Measurements from ENCODE around the gene RPL31.

RPL31 gene

DNA sequence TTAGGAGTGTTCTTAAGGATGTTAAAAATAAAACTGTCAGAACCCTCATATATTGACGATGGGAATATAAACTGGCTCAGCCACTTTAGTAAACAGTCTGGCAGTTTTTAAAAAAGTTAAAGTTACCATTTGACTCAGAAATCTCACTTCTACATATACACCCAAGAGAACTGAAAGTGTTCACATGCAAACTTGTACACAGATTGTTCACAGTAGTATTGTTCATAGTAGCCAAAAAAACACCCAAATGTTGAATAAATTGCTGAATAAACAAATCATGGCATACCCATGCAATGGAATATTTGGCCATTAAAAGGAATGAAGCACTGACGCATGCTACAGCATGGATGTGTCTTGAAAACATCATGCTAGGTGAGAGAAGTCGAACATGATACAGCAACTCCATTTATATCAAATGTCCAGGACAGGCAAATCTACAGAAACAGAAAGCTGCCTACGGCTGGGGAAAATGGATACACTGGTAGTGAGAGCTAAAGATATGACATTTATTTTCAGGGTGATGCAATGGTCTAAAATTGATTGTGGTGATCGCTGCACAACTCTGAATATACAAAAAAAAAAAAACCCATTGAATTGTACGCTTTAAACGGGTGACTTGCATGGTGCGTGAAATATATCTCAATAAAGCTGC is 10.1 kb downstream of the RPL31 start:
- peaks cover 10% of the 10 kb centered on the region for H3K36me3 ChIP-seq (ENCODE audit: control insufficient read depth, insufficient read depth, low read length)
- TF ChIP-seq, protein P1, sequence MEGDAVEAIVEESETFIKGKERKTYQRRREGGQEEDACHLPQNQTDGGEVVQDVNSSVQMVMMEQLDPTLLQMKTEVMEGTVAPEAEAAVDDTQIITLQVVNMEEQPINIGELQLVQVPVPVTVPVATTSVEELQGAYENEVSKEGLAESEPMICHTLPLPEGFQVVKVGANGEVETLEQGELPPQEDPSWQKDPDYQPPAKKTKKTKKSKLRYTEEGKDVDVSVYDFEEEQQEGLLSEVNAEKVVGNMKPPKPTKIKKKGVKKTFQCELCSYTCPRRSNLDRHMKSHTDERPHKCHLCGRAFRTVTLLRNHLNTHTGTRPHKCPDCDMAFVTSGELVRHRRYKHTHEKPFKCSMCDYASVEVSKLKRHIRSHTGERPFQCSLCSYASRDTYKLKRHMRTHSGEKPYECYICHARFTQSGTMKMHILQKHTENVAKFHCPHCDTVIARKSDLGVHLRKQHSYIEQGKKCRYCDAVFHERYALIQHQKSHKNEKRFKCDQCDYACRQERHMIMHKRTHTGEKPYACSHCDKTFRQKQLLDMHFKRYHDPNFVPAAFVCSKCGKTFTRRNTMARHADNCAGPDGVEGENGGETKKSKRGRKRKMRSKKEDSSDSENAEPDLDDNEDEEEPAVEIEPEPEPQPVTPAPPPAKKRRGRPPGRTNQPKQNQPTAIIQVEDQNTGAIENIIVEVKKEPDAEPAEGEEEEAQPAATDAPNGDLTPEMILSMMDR (IDR thresholded peaks at IDR 0.05; ENCODE audit: insufficient read depth, low read length, poor library complexity, severe bottlenecking), result no peak
- no peaks in the 10 kb centered on the region for H3K27me3 ChIP-seq (replicated peaks; ENCODE audit: control insufficient read depth, insufficient read depth, low read length)
- H3K4me3 ChIP-seq (replicated peaks; ENCODE audit: low read depth, low read length), result no peak overlapping the region
- peak; percentile 54 for DNase-seq (ENCODE audit: extremely low read depth, insufficient read length)

DNA sequence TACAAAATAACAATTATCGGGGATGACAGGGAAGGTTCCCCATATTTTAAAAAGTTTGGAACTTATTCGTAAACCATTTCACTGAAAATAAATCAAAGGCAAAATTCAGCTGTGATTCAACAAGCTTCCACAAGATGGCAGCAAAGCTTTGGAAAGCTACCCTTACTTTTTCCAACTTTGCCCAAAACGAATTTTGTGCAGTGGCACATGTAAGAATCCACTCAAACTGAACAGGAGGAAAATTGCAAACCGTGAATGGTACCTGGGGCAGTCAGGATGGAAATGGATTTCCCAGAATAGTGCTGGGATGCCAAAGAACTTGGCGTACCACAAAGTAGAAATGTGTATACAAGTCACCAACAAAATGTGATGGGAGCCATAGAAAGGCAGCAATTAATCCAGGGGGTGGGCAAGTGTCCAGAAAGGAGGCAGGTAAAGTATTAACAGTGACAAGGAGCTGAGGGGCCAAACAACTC is 10.7 kb downstream of the RPL31 start:
- Histone ChIP-seq H3K4me3 (replicated peaks; ENCODE audit: low read depth, low read length) (no peak overlapping the region), H3K27me3 (replicated peaks; ENCODE audit: control insufficient read depth, insufficient read depth, low read length) (no peaks in the 10 kb centered on the region), H3K36me3 (ENCODE audit: control insufficient read depth, insufficient read depth, low read length) (peaks cover 6% of the 10 kb centered on the region)
- TF ChIP-seq, protein P1 (IDR thresholded peaks at IDR 0.05; ENCODE audit: insufficient read depth, low read length, poor library complexity, severe bottlenecking), result peak; percentile 53
- DNase-seq (ENCODE audit: extremely low read depth, insufficient read length), result no peak

DNA sequence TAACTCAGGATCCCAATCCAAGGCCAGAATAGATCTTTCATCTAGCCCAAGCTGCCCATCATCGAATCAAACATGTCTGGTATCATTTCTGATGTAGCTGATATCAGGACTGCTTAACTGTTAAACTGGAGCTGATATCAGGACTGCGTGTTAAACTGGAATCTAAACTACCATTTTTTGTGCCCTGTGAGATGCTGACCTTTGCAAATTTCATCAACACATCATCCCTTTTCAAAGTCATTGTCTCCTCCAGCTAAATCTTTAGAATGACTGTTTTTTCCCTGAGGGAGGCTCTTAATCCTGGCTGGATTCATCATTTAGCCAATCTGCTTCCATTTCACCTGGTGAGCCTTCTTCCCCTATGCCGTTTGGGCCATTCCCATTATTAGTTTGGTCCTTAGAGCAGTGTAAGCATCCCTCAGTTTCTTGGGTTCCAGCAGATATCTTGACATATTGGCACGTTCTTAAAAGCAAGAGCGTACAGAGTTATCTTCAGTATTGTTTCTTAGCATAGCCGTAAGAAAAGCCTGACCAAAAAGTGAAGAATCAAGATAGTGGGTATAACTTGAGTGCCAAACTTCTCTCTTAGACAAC is 12.3 kb downstream of the RPL31 start:
- Histone ChIP-seq H3K36me3 (ENCODE audit: control insufficient read depth, insufficient read depth, low read length) (peaks cover 3% of the 10 kb centered on the region), H3K4me3 (replicated peaks; ENCODE audit: low read depth, low read length) (no peak overlapping the region), H3K27me3 (replicated peaks; ENCODE audit: control insufficient read depth, insufficient read depth, low read length) (no peaks in the 10 kb centered on the region)
- TF ChIP-seq, protein P1 (IDR thresholded peaks at IDR 0.05; ENCODE audit: insufficient read depth, low read length, poor library complexity, severe bottlenecking), result no peak
- DNase-seq (ENCODE audit: extremely low read depth, insufficient read length), result no peak

DNA sequence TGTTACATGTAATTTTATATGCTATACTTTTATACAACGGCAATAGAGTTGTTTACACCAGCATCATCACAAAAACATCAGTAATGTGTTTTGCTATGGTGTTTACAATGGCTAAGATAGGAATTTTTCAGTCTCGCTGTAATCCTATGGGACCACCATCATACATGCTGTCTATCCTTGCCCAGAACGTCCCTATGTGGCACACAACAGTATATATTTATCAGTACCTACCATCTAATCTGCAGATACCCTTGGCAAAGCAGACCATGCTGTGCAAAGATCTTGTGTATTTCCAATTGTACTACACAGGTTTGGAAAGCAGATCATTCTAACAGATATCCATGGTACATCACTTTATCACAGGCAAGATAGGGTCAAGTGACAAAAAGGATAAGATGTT is 15.3 kb downstream of the RPL31 start:
- no peak for DNase-seq (ENCODE audit: extremely low read depth, insufficient read length)
- peaks cover 3% of the 10 kb centered on the region for H3K36me3 ChIP-seq (ENCODE audit: control insufficient read depth, insufficient read depth, low read length)
- H3K27me3 ChIP-seq (replicated peaks; ENCODE audit: control insufficient read depth, insufficient read depth, low read length), result no peaks in the 10 kb centered on the region
- H3K4me3 ChIP-seq (replicated peaks; ENCODE audit: low read depth, low read length), result no peak overlapping the region
- TF ChIP-seq, protein P1 (IDR thresholded peaks at IDR 0.05; ENCODE audit: insufficient read depth, low read length, poor library complexity, severe bottlenecking), result no peak

DNA sequence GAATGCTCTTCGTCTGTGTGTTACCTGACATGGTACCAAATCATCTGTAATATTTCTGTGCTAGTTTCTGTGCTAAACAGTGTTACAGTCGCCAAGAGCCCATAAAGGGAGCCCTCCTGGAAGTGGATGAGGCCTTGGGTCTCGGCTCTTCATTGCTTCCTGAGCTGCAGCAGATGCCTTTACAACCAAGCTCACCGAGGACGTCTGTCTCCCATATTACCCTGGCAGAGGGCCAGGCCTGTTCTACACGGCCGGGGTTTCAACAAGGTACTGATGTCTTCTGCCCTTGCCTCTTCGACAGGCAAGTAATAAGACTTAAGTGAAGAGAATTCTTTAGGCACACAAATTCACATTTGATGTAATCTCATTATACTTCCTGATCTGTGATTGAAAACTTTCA is 16.8 kb downstream of the RPL31 start:
- H3K36me3 ChIP-seq (ENCODE audit: control insufficient read depth, insufficient read depth, low read length), result peaks cover 3% of the 10 kb centered on the region
- no peak for DNase-seq (ENCODE audit: extremely low read depth, insufficient read length)
- no peak overlapping the region for H3K4me3 ChIP-seq (replicated peaks; ENCODE audit: low read depth, low read length)
- no peaks in the 10 kb centered on the region for H3K27me3 ChIP-seq (replicated peaks; ENCODE audit: control insufficient read depth, insufficient read depth, low read length)
- TF ChIP-seq, protein P1 (IDR thresholded peaks at IDR 0.05; ENCODE audit: insufficient read depth, low read length, poor library complexity, severe bottlenecking), result no peak

All from GM06990 (cell line).